ENCODE results near the gene KLF18. TPM values are rescaled to one million over a fixed set of nuclear protein-coding genes. Genes with fewer than 3 reads are reported as not detected.

Gene KLF18
- total RNA-seq, 2 donors from 2014 or later, result not detected

- H3K4me3 ChIP-seq, result no peak overlapping the region
- no peak overlapping the region for H3K27ac ChIP-seq
- no peaks in the 10 kb centered on the region for H3K9me3 ChIP-seq
- H3K27me3 ChIP-seq, result no peaks in the 10 kb centered on the region
- H3K4me1 ChIP-seq, result no peaks in the 10 kb centered on the region
- TF ChIP-seq CTCF (IDR thresholded peaks at IDR 0.05), result no peak
- no peaks in the 10 kb centered on the region for H3K36me3 ChIP-seq
- no peak for DNase-seq (ENCODE audit: low spot score)
These were observed 16.5 kb upstream of the KLF18 start for GRCh38 chr1:44157903-44158302.

GRCh38 chr1:44154049-44154448 lies 12.6 kb upstream of the KLF18 start:
- Histone ChIP-seq H3K27ac (no peak overlapping the region), H3K9me3 (no peaks in the 10 kb centered on the region), H3K4me1 (no peaks in the 10 kb centered on the region), H3K4me3 (no peak overlapping the region), H3K27me3 (no peaks in the 10 kb centered on the region), H3K36me3 (no peaks in the 10 kb centered on the region)
- TF ChIP-seq CTCF (IDR thresholded peaks at IDR 0.05), result no peak
- DNase-seq (ENCODE audit: low spot score), result no peak

- no peak overlapping the region for H3K27ac ChIP-seq
- H3K4me1 ChIP-seq, result no peaks in the 10 kb centered on the region
- no peaks in the 10 kb centered on the region for H3K27me3 ChIP-seq
- DNase-seq (ENCODE audit: low spot score), result no peak
- no peak overlapping the region for H3K4me3 ChIP-seq
- no peaks in the 10 kb centered on the region for H3K9me3 ChIP-seq
- TF ChIP-seq CTCF (IDR thresholded peaks at IDR 0.05), result no peak
- H3K36me3 ChIP-seq, result no peaks in the 10 kb centered on the region
These were observed 11.3 kb upstream of the KLF18 start for GRCh38 chr1:44152692-44153091.

- Histone ChIP-seq H3K9me3 (no peaks in the 10 kb centered on the region), H3K27me3 (no peaks in the 10 kb centered on the region), H3K36me3 (no peaks in the 10 kb centered on the region), H3K27ac (no peak overlapping the region), H3K4me3 (no peak overlapping the region), H3K4me1 (no peaks in the 10 kb centered on the region)
- DNase-seq (ENCODE audit: low spot score), result no peak
- TF ChIP-seq CTCF (IDR thresholded peaks at IDR 0.05), result no peak
These were observed 10.4 kb upstream of the KLF18 start for GRCh38 chr1:44151808-44152207.

- no peak for DNase-seq (ENCODE audit: low spot score)
- Histone ChIP-seq H3K4me1 (no peaks in the 10 kb centered on the region), H3K27ac (no peak overlapping the region), H3K36me3 (no peaks in the 10 kb centered on the region), H3K4me3 (no peak overlapping the region), H3K27me3 (no peaks in the 10 kb centered on the region), H3K9me3 (no peaks in the 10 kb centered on the region)
- no peak for TF ChIP-seq CTCF (IDR thresholded peaks at IDR 0.05)
These were observed 9.9 kb upstream of the KLF18 start for GRCh38 chr1:44151332-44151731.

GRCh38 chr1:44147582-44147981 lies 6.2 kb upstream of the KLF18 start:
- Histone ChIP-seq H3K9me3 (peaks cover 3 to 20% of the 10 kb centered on the region in 2 donors), H3K27ac (no peak overlapping the region), H3K4me1 (no peaks in the 10 kb centered on the region), H3K27me3 (no peaks in the 10 kb centered on the region), H3K4me3 (no peak overlapping the region), H3K36me3 (no peaks in the 10 kb centered on the region)
- no peak for TF ChIP-seq CTCF (IDR thresholded peaks at IDR 0.05)
- DNase-seq (ENCODE audit: low spot score), result no peak

All from right atrium auricular region (tissue), 2 donors.